NCI-H187 (cell line): ENCODE data around the gene MBTD1.

Experiments used
- DNase-seq, 2 experiments: peaks; one replicate each; lab custom pipeline; 2025; lab: John Stamatoyannopoulos, UW

The MBTD1 gene

DNA sequence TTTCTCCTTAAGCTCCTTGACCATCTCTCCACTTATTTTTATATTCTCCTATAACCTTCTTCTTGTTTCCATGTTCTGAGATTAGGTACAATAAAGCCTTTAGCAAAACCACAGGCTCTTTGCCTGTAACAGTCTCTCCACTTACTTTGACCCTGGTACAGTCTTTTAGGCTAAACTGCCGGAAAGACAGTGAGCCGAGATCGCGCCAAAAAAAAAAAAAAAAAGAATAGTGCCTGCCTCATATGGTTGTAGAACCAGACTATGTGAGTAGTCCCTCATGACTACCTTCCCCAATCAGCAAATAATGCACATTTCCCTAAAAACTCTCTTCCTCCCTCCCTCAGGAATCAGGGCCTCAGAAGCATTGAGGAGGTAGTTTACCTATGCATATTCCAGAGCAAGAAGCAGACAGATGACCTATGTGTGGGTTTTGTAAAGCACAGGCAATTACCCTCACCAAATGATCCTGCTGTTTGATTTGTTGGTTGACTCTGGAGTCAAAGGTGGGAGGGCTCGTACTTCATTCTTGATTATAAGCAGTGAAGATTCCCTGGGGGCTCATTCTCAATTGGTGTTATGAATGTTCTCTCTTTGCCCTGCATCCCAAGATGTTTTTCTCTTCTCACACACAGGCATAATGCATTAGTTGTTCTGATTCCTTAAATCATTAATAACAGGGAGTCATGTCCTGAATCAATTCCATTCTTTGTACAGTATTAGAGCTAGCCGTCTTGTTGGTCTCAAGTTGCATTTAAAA is 115.4 kb downstream of the MBTD1 start:
- DNase-seq: no peak

DNA sequence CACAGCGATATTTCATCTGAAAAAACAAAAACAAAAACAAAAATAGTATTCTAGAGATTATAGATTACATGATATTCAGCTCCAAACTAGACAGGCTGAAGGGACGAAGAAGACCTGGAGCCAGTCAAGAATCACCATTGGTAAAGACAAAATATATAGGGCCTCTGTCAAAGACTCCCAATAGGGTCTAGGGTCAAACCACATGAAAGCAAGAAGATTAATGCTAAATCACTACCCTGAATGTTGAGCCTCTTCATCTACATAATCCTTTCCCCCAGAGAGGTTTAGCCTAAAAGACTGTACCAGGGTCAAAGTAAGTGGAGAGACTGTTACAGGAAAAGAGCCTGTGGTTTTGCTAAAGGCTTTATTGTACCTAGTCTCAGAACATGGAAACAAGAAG is 117.3 kb downstream of the MBTD1 start:
- DNase-seq: no peak

DNA sequence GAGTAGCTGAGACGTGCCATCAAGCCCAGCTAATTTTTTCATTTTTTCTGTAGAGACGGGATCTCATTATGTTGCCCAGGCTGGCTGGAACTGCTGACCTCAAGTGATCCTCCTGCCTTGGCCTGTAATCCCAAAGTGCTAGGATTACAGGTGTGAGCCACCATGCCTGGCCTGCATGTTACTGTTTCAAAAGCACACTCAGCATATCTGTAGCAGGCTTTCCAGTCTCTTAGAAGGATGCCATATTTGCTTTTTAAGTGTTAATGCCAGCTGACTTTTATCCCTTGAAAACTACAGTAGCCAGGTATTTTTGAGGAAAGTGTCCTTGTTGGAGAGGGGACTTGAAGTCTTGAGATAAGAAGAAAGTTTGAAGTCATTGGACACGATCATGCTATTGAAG is 123.9 kb downstream of the MBTD1 start:
- no peak for DNase-seq

DNA sequence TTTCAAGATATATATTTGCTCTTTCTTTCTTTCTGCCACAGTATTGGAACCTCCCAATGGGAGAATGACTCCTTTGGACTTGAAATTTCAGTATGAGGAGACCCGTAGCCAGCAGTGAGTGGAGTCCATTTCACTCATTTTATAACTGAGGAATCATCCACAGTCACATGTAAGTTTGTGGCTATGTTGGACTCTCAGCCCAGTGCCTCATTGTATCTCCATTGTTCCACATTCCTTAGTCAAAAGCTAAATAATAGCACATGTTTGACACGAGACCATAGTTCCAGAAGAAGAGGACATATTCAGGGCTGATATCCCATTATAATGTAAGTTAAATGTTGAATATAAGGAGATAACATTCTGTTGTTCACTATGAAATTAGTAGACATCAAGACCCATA is 126.5 kb downstream of the MBTD1 start:
- no peak for DNase-seq

DNA sequence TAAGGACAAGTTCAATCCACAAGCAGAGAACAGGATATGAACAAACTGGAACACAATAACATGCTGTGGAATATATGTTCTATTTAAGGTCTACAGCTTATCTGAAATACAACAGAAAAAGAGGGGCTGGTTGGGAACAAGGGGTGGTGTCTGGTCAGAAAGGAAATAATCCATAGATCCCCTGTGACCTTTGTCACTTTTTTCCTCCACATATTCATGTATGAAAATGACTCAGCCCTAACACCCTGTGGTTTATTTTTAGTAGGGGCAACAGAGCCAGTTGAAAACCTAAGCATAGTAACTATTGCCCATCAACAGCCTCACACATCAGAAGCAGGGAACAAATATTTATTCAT is 126.9 kb downstream of the MBTD1 start:
- DNase-seq: no peak

DNA sequence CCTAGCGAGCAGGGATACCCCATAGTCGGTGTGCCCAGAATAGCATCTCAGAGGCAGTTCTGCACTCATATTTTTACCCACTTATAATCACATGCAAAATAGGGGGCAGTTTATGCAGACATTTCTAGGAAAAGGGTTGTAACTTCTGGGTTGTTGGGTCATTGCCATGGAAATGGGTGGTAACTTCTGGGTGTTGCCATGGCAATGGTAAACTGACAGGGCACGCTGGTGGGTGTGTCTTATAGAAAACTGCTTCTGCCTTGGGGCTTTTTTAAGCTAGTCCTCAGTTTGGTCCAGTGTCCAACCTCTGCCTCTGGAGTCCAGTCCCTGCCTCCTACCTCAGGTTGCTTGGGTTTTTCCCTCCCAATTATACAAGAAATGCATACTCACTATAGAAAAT is 131.8 kb downstream of the MBTD1 start:
- no peak for DNase-seq
